Right lobe of liver (tissue), 4 donors: Measurements from ENCODE around the gene ICAM3.

ENCODE experiments used
- POLR2A ChIP-seq: fragments of 450-650 bp; IDR thresholded peaks from one replicate; pipeline ENCODE4 v1.6.1; 2017; ENCODE audit warnings: antibody characterized with exemption, mild to moderate bottlenecking
- TF ChIP-seq, protein P1 (sequence below), 4 donors: fragments of 200-600 bp in 3 of 4; fragments of 450-650 bp in 1 of 4; IDR thresholded peaks; one replicate each; pipeline versions ENCODE4 v1.5.1 to v1.8.0; 2016 to 2022; ENCODE audit warnings: antibody characterized with exemption in 4 of 4, mild to moderate bottlenecking in 2 of 4
- donor health status: DM: no; HTN: no; CAD: no.
- donor health status: DM: no; HTN: no; CAD: no.
- donor health status: DM: no; HTN: yes; CAD: no.

DNA sequence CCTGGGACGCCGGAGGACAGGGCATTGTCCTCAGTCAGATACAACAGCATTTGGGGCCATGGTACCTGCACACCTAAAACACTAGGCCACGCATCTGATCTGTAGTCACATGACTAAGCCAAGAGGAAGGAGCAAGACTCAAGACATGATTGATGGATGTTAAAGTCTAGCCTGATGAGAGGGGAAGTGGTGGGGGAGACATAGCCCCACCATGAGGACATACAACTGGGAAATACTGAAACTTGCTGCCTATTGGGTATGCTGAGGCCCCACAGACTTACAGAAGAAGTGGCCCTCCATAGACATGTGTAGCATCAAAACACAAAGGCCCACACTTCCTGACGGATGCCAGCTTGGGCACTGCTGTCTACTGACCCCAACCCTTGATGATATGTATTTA, 54.0 kb downstream of the ICAM3 start:
- TF ChIP-seq, protein P1, sequence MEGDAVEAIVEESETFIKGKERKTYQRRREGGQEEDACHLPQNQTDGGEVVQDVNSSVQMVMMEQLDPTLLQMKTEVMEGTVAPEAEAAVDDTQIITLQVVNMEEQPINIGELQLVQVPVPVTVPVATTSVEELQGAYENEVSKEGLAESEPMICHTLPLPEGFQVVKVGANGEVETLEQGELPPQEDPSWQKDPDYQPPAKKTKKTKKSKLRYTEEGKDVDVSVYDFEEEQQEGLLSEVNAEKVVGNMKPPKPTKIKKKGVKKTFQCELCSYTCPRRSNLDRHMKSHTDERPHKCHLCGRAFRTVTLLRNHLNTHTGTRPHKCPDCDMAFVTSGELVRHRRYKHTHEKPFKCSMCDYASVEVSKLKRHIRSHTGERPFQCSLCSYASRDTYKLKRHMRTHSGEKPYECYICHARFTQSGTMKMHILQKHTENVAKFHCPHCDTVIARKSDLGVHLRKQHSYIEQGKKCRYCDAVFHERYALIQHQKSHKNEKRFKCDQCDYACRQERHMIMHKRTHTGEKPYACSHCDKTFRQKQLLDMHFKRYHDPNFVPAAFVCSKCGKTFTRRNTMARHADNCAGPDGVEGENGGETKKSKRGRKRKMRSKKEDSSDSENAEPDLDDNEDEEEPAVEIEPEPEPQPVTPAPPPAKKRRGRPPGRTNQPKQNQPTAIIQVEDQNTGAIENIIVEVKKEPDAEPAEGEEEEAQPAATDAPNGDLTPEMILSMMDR (IDR thresholded peaks at IDR 0.05), result no peak
- TF ChIP-seq POLR2A, result no peak
